Transverse colon (tissue), 4 donors: ENCODE data around the gene ATE1. TPM values are rescaled to one million over a fixed set of nuclear protein-coding genes. Genes with fewer than 3 reads are reported as not detected.

Source experiments
- DNase-seq: peaks from one replicate; pipeline ENCODE4 v3.0.0-alpha.2; 2019
- H3K27ac ChIP-seq, 4 donors: fragments of 200-600 bp; sonication (generic); 2 replicates each; pipeline ENCODE4 v1.5.1; 2016 to 2018; ENCODE audit warnings: inconsistent platforms in 4 of 4
- H3K27me3 ChIP-seq: fragments of 200-600 bp; sonication (generic); 2 replicates; pipeline ENCODE4 v1.5.1; 2017; ENCODE audit warnings: inconsistent platforms
- H3K36me3 ChIP-seq, 4 donors: fragments of 200-600 bp; sonication (generic); 2 replicates each; pipeline ENCODE4 v1.5.1; 2017 to 2019; ENCODE audit warnings: inconsistent platforms in 4 of 4
- H3K4me1 ChIP-seq, 4 donors: fragments of 200-600 bp; sonication (generic); 2 replicates each; pipeline ENCODE4 v1.5.1; 2017 to 2020; ENCODE audit warnings: inconsistent platforms in 4 of 4
- H3K4me3 ChIP-seq, 4 donors: fragments of 200-600 bp; sonication (generic); 1 replicate in 1 of 4; 2 replicates in 3 of 4; pipeline versions ENCODE4 v1.5.1 to v1.6.1; 2017 to 2019; ENCODE audit warnings: inconsistent platforms in 4 of 4
- H3K9me3 ChIP-seq, 2 donors: fragments of 200-600 bp; sonication (generic); 2 replicates each; pipeline ENCODE4 v1.5.1; 2017 to 2019; ENCODE audit warnings: inconsistent platforms in 2 of 2
- EP300 ChIP-seq: sonication (generic); formaldehyde crosslinking; IDR thresholded peaks from one replicate; pipeline ENCODE4 v1.6.1; 2017; ENCODE audit warnings: antibody characterized with exemption, low read depth
- POLR2A ChIP-seq: fragments of 450-650 bp; IDR thresholded peaks from one replicate; pipeline ENCODE4 v1.6.1; 2016; ENCODE audit warnings: antibody characterized with exemption, mild to moderate bottlenecking, moderate library complexity
- POLR2AphosphoS5 ChIP-seq, 3 donors: sonication (generic); formaldehyde crosslinking; IDR thresholded peaks; one replicate each; pipeline ENCODE4 v1.6.1; 2016; ENCODE audit warnings: antibody characterized with exemption in 3 of 3
- WGBS, 2 donors: methylation state at CpG; one replicate each; pipeline ENCODE4 v1.1.5; 2018; ENCODE audit warnings: low coverage in 1 of 2; 5-methylcytosine and 5-hydroxymethylcytosine counted together
- in situ Hi-C, 4 donors: fragments of 200-750 bp; cut with MboI; loops; one replicate each; pipeline versions ENCODE4 v1.15.0 to v1.15.1; 2017; ENCODE audit warnings: low sequenced_read_pairs in 3 of 4, low pct_ligation_motif_present in 1 of 4, low pct_unique_long_range_greater_than_20kb in 1 of 4
- intact Hi-C: fragments of 100-400 bp; cut with DNase I; formaldehyde crosslinking; loops from one replicate; pipeline ENCODE4 v1.15.1; 2023; ENCODE audit warnings: low total_unique reads
- total RNA-seq, 4 donors: library from RNA; depleted of rRNA; stranded (reverse); fragments of >200 nt; gene quantifications; one replicate each; pipeline ENCODE4 v1.1.0, GENCODE V29; 2016
- TF ChIP-seq, protein P1 (sequence below), 5 experiments: fragments of 200-600 bp in 3 of 5; fragments of 450-650 bp in 2 of 5; sonication (generic) in 3 of 5; IDR thresholded peaks; 1 replicate in 2 of 5; 2 replicates in 3 of 5; pipeline ENCODE4 v1.5.1; 2016 to 2017; ENCODE audit warnings: antibody characterized with exemption in 5 of 5, inconsistent platforms in 3 of 5, mild to moderate bottlenecking in 2 of 5, moderate library complexity in 1 of 5

ATE1 gene
- total RNA-seq, 4 donors from 2014 or later: 25.3 to 1,446 (median 31.4) TPM

DNA sequence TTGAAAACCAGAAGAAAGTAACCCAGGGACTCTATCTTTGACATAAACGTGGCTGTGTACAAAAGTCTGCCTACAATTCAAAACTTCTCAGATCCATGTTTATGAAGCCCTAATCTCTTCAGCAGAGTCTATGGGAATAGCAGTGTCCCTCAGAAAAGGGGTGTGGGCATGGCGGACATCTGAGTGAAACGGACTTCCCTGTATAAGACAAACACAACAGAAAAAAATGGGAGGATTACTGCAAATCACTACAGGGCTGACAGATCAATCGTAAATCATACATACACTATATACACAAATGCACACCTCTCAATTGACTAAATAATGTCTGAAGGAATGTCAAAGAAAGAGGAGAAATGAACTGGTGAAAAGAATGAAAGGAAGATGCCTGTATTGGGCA lies 114.0 kb downstream of the ATE1 start:
- Histone ChIP-seq H3K36me3 (no peaks in the 10 kb centered on the region), H3K27ac (no peak overlapping the region), H3K9me3 (no peaks in the 10 kb centered on the region), H3K27me3 (no peaks in the 10 kb centered on the region), H3K4me1 (peaks cover 0 to 4% (median under 1%) of the 10 kb centered on the region in 4 donors), H3K4me3 (no peak overlapping the region)
- WGBS, 2 donors: 60 to 68% methylated on average over 3 to 4 of the region's 4 CpGs
- TF ChIP-seq POLR2A: no peak
- TF ChIP-seq, protein P1, sequence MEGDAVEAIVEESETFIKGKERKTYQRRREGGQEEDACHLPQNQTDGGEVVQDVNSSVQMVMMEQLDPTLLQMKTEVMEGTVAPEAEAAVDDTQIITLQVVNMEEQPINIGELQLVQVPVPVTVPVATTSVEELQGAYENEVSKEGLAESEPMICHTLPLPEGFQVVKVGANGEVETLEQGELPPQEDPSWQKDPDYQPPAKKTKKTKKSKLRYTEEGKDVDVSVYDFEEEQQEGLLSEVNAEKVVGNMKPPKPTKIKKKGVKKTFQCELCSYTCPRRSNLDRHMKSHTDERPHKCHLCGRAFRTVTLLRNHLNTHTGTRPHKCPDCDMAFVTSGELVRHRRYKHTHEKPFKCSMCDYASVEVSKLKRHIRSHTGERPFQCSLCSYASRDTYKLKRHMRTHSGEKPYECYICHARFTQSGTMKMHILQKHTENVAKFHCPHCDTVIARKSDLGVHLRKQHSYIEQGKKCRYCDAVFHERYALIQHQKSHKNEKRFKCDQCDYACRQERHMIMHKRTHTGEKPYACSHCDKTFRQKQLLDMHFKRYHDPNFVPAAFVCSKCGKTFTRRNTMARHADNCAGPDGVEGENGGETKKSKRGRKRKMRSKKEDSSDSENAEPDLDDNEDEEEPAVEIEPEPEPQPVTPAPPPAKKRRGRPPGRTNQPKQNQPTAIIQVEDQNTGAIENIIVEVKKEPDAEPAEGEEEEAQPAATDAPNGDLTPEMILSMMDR (IDR thresholded peaks at IDR 0.05): no peak
- no peak for TF ChIP-seq POLR2AphosphoS5 (IDR thresholded peaks at IDR 0.05)
- no peak for TF ChIP-seq EP300
- DNase-seq: no peak
- intact Hi-C loops: no loop called here
- in situ Hi-C loops: no loop called here

- no peak for DNase-seq
- Histone ChIP-seq H3K4me1 (peaks cover 0 to 4% (median 0%) of the 10 kb centered on the region in 4 donors), H3K4me3 (no peak overlapping the region), H3K36me3 (no peaks in the 10 kb centered on the region), H3K9me3 (no peaks in the 10 kb centered on the region), H3K27me3 (no peaks in the 10 kb centered on the region), H3K27ac (no peak overlapping the region)
- WGBS, 2 donors: 96 to 100% methylated on average over 1 of the region's 1 CpG
- in situ Hi-C loops (no loop called here), intact Hi-C loops (no loop called here)
- TF ChIP-seq POLR2A: no peak
- no peak for TF ChIP-seq EP300
- no peak for TF ChIP-seq POLR2AphosphoS5 (IDR thresholded peaks at IDR 0.05)
- TF ChIP-seq, protein P1 (IDR thresholded peaks at IDR 0.05): no peak
Measured at GRCh38 chr10:121813211-121813815, 114.5 kb downstream of the ATE1 start.

DNA sequence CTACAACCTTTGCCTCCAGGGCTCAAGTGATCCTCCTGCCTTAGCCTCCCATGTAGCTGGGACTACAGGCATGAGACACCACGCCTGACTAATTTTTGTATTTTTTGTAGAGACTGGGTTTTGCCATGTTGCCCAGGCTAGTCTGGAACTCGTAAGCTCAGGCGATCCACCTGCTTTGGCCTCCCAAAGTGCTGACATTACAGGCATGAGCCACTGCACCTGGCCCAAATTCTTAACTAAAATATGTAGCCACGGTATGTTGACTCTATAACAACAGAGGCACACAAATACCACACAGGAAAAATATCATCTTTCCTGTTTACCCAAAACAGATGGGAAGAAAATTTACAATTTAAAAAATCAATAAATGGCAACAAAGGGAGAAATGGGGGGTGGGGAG lies 115.8 kb downstream of the ATE1 start:
- no peaks in the 10 kb centered on the region for H3K27me3 ChIP-seq
- H3K4me3 ChIP-seq: no peak overlapping the region
- no peaks in the 10 kb centered on the region for H3K36me3 ChIP-seq
- DNase-seq: no peak
- no peak overlapping the region for H3K27ac ChIP-seq
- TF ChIP-seq EP300: no peak
- TF ChIP-seq POLR2A: no peak
- no peak for TF ChIP-seq POLR2AphosphoS5 (IDR thresholded peaks at IDR 0.05)
- TF ChIP-seq, protein P1 (IDR thresholded peaks at IDR 0.05): no peak
- 75% methylated on average over 4 of the region's 4 CpGs; no CpG with 5 or more reads in 1 of the 2 donors for WGBS, 2 donors
- intact Hi-C loops: no loop called here
- H3K4me1 ChIP-seq: peaks cover 0 to 4% (median 0%) of the 10 kb centered on the region in 4 donors
- no peaks in the 10 kb centered on the region for H3K9me3 ChIP-seq
- in situ Hi-C loops: no loop called here

DNA sequence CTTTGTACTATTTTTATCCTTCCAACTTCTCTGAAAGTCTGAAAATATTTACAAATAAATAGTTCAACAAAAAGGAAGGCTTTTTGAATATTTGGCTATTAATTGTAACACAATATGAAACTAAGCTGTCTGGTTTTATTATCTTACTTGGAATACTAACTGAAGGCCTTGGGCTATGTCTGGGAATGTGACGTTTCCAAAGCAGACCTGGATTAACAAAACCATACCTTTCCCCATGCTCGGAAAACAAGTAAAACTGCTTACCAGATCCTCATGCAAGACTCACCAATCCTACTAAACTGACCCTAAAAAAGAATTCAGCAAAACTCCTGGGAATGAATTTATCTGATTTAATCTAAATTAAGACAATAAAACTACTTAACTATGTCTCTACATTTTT lies 116.4 kb downstream of the ATE1 start:
- H3K36me3 ChIP-seq: no peaks in the 10 kb centered on the region
- in situ Hi-C loops: no loop called here
- TF ChIP-seq, protein P1 (IDR thresholded peaks at IDR 0.05): no peak
- TF ChIP-seq EP300 (no peak), POLR2A (no peak), POLR2AphosphoS5 (IDR thresholded peaks at IDR 0.05) (no peak)

More for the DNA sequence above, 116.4 kb downstream of the ATE1 start:
- no peak for DNase-seq
- intact Hi-C loops: no loop called here
- Histone ChIP-seq H3K27ac (no peak overlapping the region), H3K4me1 (peaks cover 0 to 4% (median 0%) of the 10 kb centered on the region in 4 donors), H3K9me3 (no peaks in the 10 kb centered on the region), H3K27me3 (no peaks in the 10 kb centered on the region), H3K4me3 (no peak overlapping the region)
- WGBS, 2 donors: 94 to 100% methylated on average over 2 of the region's 2 CpGs
